GM18867 (cell line): ENCODE data around the gene MPPED1.

ENCODE experiments used
- ATAC-seq: cut with Tn5 transposase; IDR thresholded peaks from one replicate; pipeline ENCODE4 v1.9.1; 2021; ENCODE audit warnings: mild to moderate bottlenecking, moderate library complexity; ENCODE audit not compliant: unreplicated experiment

MPPED1 gene

GRCh38 chr22:43392385-43392989 lies 19.3 kb upstream of the MPPED1 start:
- ATAC-seq = no peak

DNA sequence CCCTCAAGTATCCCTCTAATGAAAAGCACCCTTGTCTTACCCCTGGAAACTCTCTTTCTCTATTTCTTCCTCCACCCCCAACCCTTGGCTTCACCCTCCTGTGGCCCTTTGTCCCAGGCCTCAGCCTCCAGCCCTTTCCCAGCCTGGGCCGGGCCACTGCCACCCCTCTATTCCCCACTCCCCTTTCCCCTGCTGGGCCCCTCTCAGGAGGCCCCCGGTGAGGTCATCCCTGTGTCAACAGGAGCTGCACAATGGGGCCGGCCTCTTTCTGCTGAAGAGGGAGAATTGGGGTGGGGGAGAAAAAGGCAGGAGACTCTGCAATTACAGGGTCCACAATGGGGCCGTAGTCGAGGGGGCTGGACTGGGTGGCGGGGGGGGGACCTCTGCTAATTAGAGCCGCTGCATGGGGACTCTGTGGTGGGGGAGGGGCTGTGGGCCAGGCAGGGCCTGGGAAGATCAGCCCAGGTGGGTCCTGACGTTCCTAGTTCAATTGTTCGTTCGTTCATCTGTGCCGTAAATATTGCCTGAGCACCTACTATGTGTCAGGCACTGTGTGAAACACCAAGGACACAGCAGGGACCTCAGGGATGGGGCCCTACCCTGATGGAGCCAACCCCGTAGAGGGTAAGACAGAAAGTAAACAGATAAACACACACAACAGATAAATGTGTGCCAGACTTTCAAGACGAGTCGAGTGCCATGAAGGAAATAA lies 18.5 kb upstream of the MPPED1 start:
- no peak for ATAC-seq

DNA sequence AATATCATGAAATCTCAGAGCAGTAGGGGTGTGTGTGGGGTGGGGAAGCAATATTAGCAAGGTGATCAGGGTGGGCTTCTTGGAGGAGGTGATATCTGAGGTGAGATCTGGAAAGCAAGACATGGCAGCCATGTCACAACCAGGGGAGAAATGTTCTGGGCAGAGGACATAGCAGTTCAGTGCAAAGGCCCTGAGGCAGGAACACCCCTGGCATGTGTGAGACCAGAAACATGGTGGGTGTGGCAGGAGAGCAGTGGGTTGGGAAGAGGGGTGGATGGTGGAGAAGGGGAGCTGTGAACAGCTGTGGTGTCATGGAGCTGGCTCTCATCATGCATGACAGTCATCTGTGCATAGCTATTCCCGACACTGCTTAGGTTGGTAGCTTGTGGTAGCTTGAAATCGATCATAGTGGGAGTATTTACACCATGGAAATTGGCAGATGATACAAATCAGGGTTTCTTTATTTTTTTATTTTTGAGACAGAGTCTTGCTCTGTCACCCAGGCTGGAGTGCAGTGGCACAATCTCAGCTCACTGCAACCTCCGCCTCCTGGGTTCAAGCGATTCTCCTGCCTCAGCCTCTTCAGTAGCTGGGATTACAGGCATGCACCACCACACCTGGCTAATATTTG lies 17.9 kb upstream of the MPPED1 start:
- no peak for ATAC-seq

DNA sequence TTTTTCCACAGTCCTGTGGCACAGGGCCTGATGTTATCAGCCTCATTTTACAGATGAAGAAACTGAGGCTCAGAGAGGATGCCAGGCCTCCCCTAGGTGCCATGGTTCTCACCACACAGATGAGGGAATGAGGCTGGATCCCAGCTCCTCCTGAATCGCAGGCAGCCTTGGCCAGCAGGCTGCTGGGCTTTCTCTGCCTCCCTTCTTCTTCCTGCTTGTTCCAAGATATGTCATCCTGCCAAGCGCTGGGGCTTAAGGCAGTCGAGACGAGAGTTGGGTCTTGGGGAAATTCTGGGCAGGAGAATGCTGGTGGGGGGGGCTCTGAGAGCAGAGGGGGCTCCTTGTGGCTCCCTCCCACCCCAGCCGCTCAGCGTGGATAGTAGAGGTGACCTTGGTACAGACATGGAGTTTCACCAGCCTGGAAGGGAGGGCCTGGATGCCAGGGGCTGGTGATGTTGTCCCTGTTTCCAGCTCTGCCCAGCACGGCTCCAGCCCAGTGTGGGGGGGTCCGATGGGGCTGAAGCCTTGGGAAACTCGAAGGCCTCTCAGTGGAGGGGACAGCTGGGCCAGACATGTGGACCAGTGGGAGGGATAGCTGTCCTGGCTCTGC lies 16.6 kb upstream of the MPPED1 start:
- no peak for ATAC-seq

DNA sequence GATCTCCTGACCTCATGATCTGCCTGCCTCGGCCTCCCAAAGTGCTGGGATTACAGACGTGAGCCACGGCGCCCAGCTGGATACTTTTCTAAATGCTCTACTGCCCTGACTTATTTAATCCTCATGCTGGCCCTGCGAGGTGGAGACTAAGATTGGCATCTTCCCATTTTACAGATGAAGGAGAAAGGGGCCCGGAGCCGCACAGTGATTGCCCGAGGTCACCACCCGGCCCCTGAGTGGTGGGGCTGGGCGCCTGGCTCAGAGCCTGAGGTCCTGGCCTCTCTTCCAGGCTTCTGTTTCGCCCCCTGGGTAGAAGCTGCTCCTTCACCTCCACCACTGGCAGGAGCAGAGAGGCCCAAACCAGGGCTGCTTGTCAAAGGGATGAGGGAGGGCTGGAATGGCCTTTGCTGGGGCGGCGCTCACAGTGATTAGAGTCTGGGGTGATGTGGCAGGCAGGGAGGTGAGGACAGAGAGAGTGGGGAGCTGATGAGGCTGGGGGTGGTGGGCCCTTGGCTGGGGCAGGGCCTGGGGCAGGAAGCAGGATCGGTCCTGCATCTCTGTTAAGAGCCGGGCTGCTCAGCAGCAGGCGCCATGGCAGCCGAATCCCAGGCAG lies 15.4 kb upstream of the MPPED1 start:
- ATAC-seq = no peak

DNA sequence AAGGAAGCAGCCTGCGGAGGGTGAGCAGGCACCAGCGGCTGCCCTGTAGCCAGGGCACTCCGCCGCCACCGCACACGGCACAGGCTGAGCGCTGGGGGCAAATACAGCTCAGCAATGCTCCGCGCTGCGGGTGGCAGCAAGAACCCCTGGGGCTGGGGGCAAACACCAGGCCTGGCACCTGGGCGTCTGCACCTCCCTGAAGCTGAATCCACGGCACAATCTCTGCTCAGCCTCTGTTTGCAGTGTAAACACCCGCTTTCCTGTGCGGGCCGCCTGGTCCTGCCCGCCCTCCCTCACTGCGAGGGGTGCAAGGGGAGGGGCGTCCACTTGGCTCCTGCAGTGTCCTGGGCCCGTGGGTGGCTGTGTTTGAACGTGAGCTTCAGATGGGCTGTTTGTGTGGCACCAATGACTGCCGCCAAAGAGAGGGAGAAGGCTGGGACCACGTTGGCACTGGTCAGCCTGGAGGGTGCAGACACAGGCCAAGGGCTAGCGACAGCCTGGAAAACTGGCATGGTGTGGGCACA lies 14.8 kb upstream of the MPPED1 start:
- ATAC-seq = no peak

GRCh38 chr22:43397766-43398165 lies 14.0 kb upstream of the MPPED1 start:
- no peak for ATAC-seq

GRCh38 chr22:43398246-43398645 lies 13.6 kb upstream of the MPPED1 start:
- no peak for ATAC-seq

DNA sequence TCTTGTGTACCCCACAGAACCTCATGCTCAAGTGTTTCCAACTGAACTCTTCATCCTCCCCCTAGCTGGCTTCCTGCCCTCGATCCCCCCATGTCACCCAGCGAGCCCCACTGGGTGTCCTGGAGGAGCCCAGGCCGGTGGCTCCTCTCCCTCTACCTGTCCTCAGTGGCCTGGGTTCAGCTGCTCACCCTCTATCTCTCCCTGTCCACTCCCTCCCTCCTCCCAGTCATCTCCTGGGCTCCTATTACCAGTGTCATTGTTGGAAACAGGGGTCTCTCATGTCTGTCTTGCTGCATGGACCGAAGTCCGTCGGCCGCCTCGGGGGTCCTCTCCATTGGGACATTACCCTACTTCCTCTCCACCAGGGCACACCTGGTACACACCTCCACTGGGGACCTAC lies 12.9 kb upstream of the MPPED1 start:
- no peak for ATAC-seq

DNA sequence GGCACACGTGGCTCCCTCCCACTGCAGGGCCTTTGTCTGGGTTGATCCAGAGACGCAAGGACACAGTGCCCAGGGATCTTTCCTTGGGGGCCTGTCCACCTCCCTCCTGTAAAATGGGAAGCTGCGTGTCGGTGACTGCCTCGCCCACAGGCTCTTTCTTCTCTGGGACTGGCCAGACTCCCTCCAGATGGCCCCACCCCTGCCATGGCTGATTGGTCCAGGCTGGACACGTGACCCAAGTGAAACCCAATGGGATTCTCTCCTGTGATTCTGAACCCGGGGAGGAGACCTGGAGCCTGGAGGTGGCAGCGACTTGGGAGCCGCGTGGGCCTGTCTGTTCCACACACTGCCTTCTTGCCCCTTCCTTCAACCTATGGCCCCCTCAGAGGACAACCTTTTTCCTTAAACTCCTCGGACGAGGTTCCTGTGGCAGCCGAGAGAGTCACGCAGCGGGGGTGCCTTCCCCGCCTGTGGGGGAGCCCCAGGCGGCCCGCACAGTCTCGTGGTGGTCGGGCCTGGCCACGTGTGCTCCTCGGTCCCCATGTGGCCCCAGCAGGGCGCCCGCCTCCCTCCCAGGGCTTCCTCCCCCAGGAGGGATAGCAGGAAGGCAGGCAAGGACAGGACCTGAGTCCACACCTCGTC lies 12.4 kb upstream of the MPPED1 start:
- ATAC-seq = no peak

DNA sequence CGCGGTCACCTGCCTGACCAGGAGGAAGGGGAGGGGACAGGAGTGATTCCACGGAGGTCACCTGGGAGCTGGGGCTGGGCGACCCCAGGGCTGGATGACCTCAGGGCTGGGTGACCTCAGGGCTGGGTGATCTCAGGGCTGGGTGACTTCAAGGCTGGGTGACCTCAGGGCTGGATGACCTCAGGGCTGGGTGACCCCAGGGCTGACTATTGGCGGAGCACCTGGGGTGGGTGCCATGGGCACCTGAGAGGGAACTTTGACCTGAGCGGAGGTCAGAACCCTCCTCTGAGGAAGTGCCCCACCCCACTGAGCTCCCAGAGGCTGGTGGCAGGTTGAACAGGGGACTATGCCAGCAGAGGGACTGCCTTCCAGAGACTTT lies 11.8 kb upstream of the MPPED1 start:
- ATAC-seq = no peak

GRCh38 chr22:43400449-43400848 lies 11.4 kb upstream of the MPPED1 start:
- no peak for ATAC-seq

GRCh38 chr22:43401233-43401632 lies 10.6 kb upstream of the MPPED1 start:
- no peak for ATAC-seq

DNA sequence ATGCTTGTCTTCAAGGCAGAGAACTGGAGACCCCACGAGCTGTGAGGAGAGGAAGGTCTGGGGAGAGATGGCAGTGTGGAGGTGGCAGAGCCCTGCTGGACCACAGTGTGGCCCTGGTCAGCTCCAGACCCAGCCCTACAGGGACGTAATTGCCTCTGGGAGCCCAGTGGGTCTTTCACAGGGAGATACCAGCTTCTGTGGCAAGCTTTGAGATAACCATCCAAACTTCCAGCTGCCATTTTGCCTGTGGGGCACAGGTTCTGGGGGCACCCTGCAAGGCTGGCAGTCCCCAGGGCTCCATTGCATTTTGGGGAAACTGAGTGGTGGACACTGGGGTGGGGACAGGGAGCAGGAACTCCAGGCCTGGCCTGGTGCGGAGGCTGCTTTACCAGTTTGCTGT lies 10.2 kb upstream of the MPPED1 start:
- no peak for ATAC-seq

DNA sequence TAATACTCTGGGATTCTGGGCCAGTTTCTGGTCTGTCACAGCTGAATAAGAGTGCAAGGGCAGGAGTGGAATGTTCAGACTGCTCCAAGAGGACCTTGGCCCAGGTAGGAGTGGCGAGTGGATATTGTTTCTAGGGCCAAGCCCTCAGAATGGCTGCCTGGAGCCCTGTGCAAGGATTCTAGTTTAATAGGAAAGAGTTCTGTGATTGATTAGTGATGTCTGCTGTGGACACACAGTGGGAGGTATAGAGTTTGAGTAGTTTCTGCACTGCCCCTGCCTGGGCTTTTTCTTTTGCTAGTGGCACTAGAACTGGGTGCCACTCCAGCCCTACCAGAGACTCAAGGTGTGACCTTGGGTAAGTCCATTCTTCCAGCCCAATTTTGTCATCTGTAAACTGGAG lies 9.7 kb upstream of the MPPED1 start:
- no peak for ATAC-seq

GRCh38 chr22:43404673-43405385 lies 7.0 kb upstream of the MPPED1 start:
- ATAC-seq = no peak

- no peak for ATAC-seq
Measured at GRCh38 chr22:43406186-43406790, 5.5 kb upstream of the MPPED1 start.

DNA sequence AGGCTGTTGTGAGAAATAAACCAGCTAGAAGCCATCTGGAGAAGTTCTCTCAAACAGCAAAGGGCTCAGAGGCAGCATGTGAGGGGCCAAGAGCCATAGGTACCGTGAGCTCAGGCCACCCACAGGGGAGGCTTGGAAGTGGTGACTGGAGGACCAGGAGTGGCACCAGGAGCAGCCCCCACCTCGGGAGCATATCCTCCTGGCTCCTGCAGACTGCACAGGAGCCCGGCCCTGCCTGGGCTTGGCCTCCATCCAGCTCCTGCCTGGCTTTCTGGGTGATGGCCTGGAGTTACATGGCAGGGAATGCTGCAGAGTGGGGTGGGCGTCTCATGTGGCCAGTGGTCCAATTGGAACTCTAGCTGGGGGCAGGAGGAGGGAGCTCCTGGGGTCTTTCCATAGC lies 4.2 kb upstream of the MPPED1 start:
- no peak for ATAC-seq

- no peak for ATAC-seq
Measured at GRCh38 chr22:43408009-43408408, 3.8 kb upstream of the MPPED1 start.

GRCh38 chr22:43409046-43409445 lies 2.8 kb upstream of the MPPED1 start:
- ATAC-seq = no peak
